ENCODE measurements around the gene PTPRB.

PTPRB gene

GRCh38 chr12:70643939-70644338 lies 6.7 kb upstream of the PTPRB start:
- DNase-seq (ENCODE audit: low read depth), result no peak

- DNase-seq (ENCODE audit: low read depth), result no peak
Measured at GRCh38 chr12:70641691-70642090, 4.5 kb upstream of the PTPRB start.

GRCh38 chr12:70640901-70641300 lies 3.7 kb upstream of the PTPRB start:
- no peak for DNase-seq (ENCODE audit: low read depth)

GRCh38 chr12:70639535-70639934 lies 2.3 kb upstream of the PTPRB start:
- DNase-seq (ENCODE audit: low read depth), result no peak

- no peak for DNase-seq (ENCODE audit: low read depth)
Measured at GRCh38 chr12:70638639-70639360, 1.6 kb upstream of the PTPRB start.

- DNase-seq (ENCODE audit: low read depth), result no peak
Measured at GRCh38 chr12:70635755-70636154, 1.5 kb downstream of the PTPRB start.

GRCh38 chr12:70628701-70629480 lies 8.3 kb downstream of the PTPRB start:
- DNase-seq (ENCODE audit: low read depth), result no peak

- DNase-seq (ENCODE audit: low read depth), result no peak
Measured at GRCh38 chr12:70627677-70628076, 9.6 kb downstream of the PTPRB start.

GRCh38 chr12:70626180-70626579 lies 11.0 kb downstream of the PTPRB start:
- DNase-seq (ENCODE audit: low read depth), result no peak

GRCh38 chr12:70619471-70620152 lies 17.6 kb downstream of the PTPRB start:
- DNase-seq (ENCODE audit: low read depth), result peak; percentile 28

GRCh38 chr12:70618371-70618770 lies 18.9 kb downstream of the PTPRB start:
- no peak for DNase-seq (ENCODE audit: low read depth)

- no peak for DNase-seq (ENCODE audit: low read depth)
Measured at GRCh38 chr12:70617450-70617849, 19.8 kb downstream of the PTPRB start.

GRCh38 chr12:70615174-70615866 lies 21.9 kb downstream of the PTPRB start:
- no peak for DNase-seq (ENCODE audit: low read depth)

GRCh38 chr12:70609739-70610491 lies 27.3 kb downstream of the PTPRB start:
- DNase-seq (ENCODE audit: low read depth), result peak; percentile 22

GRCh38 chr12:70609203-70609602 lies 28.0 kb downstream of the PTPRB start:
- no peak for DNase-seq (ENCODE audit: low read depth)

- DNase-seq (ENCODE audit: low read depth), result no peak
Measured at GRCh38 chr12:70608184-70608583, 29.0 kb downstream of the PTPRB start.

- DNase-seq (ENCODE audit: low read depth), result no peak
Measured at GRCh38 chr12:70607107-70607506, 30.1 kb downstream of the PTPRB start.

GRCh38 chr12:70605976-70606375 lies 31.3 kb downstream of the PTPRB start:
- peak; percentile 35 for DNase-seq (ENCODE audit: low read depth)

- no peak for DNase-seq (ENCODE audit: low read depth)
Measured at GRCh38 chr12:70604662-70605061, 32.6 kb downstream of the PTPRB start.

- DNase-seq (ENCODE audit: low read depth), result peak; percentile 13
Measured at GRCh38 chr12:70603044-70603443, 34.2 kb downstream of the PTPRB start.

- DNase-seq (ENCODE audit: low read depth), result no peak
Measured at GRCh38 chr12:70598467-70599193, 38.6 kb downstream of the PTPRB start.

Data from iris pigment epithelial cell (primary cell).